HL-60/S4 treated with retinoic acid at 250 ng/mL for 4 days and 3 days (cell line): ENCODE measurements around the gene DRD4.

Experiments used
- in situ Hi-C: fragments of 300-500 bp; cut with MboI; formaldehyde crosslinking; loops from 2 replicates; pipeline ENCODE4 v1.7.0; 2022; ENCODE audit warnings: low sequenced_read_pairs

DRD4 gene

GRCh38 chr11:636511-637332 lies at the start of gene DRD4:
Gene DRD4 (plus strand): TSS chr11:637269. CDS start chr11:637305, 36 bp downstream.
- in situ Hi-C loops, result no loop called here

DNA sequence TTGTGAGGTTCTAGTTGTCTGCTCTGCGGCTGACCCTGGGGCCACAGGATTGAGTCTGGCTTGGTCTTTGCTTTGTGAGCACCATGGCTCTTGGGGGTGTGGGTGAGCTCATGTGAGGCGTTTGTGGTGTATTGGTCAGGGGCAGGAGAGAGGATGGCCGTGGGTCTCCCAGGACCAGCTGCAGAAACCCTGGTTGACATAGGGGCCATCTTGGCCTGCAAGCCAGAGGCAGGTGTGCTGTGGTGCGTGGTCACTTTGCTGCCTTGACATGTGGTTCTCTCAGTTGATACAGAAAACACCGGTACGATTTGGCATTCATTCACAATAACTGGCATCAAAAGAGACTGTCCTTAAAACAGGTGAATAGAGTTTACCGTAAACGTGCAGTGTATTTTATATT lies 49.5 kb upstream of the DRD4 start:
- in situ Hi-C loops, result no loop called here

GRCh38 chr11:587978-588380 lies 49.1 kb upstream of the DRD4 start:
- in situ Hi-C loops, result no loop called here

- in situ Hi-C loops, result no loop called here
Observed at GRCh38 chr11:589798-590197, 47.3 kb upstream of the DRD4 start.

GRCh38 chr11:590997-591396 lies 46.1 kb upstream of the DRD4 start:
- in situ Hi-C loops, result no loop called here

DNA sequence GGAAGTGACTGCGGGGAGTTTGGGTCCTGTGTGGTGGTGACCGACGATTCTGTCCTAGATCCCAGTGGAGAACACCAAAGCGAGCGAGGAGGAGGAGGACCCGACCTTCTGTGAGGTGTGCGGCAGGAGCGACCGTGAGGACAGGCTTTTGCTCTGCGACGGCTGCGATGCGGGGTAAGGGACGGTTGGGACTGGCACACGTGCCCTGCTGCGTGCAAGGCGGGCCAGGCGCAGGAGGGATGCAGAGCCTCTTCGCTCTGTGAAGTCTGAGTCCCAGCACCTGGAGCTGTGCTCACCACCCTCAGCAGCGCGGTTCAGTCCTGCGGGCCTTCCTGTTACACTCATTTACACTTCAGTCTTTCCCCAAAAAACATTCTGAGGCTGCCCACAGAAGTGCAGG lies 44.6 kb upstream of the DRD4 start:
- in situ Hi-C loops, result no loop called here

GRCh38 chr11:592918-593317 lies 44.2 kb upstream of the DRD4 start:
- in situ Hi-C loops, result no loop called here

GRCh38 chr11:593347-593746 lies 43.7 kb upstream of the DRD4 start:
- in situ Hi-C loops, result no loop called here

GRCh38 chr11:595400-595799 lies 41.7 kb upstream of the DRD4 start:
- in situ Hi-C loops, result no loop called here

DNA sequence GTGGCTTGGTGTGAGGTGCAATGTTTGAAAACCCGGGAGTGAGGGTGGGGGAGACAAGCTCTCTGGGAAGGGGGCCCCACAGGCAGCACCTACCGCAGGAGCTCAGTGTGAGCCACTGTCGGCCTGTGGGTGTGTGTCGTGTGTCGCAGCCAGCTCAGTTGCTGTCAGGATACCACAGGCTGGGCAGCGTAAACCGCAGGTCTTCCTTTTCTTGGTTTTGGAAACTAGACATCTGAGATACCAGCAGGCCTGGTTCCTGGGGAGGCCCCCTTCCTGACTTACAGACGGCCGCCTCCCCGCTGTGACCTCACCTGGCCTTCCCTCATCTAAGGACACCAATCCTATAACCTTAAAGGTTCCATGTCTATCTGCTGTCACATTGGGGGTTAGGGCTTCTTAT lies 40.7 kb upstream of the DRD4 start:
- in situ Hi-C loops, result no loop called here

- in situ Hi-C loops, result no loop called here
Observed at GRCh38 chr11:597166-597725, 39.8 kb upstream of the DRD4 start.

GRCh38 chr11:598005-598680 lies 38.9 kb upstream of the DRD4 start:
- in situ Hi-C loops, result no loop called here

GRCh38 chr11:601573-602245 lies 35.4 kb upstream of the DRD4 start:
- in situ Hi-C loops, result no loop called here

- in situ Hi-C loops, result no loop called here
Observed at GRCh38 chr11:603154-603553, 33.9 kb upstream of the DRD4 start.

- in situ Hi-C loops, result no loop called here
Observed at GRCh38 chr11:605286-606129, 31.6 kb upstream of the DRD4 start.

DNA sequence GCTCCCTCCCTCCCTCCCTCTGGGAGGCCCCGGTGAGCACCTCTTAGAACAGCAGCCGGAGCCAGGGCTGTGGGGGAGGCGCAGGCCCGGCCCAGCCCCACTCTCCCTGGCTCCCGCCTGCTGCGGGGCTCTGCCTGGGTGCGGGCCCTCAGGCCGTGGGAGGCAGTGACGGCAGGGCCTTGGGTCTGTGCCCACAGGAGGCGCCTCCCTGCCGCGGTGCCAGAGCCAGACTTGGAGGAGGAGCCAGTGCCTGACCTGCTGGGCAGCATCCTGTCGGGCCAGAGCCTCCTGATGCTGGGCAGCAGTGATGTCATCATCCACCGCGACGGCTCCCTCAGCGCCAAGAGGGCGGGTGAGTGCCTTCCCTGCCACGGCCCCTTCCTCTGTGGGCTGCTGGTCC lies 30.8 kb upstream of the DRD4 start:
- in situ Hi-C loops, result no loop called here

- in situ Hi-C loops, result no loop called here
Observed at GRCh38 chr11:607020-607780, 29.9 kb upstream of the DRD4 start.

GRCh38 chr11:607971-608659 lies 29.0 kb upstream of the DRD4 start:
- in situ Hi-C loops, result no loop called here

- in situ Hi-C loops, result no loop called here
Observed at GRCh38 chr11:608791-609251, 28.2 kb upstream of the DRD4 start.
